ENCODE measurements around the gene MRPL51. TPM values are rescaled to one million over a fixed set of nuclear protein-coding genes. Genes with fewer than 3 reads are reported as not detected.
A peak's percentile ranks its signal among the peaks of the same experiment; 100 is the strongest.
"Not testable (repeated sequence)": the region's sequence is repeated elsewhere in the genome, so short reads cannot be mapped to it uniquely, and the experiment has no call there.

The MRPL51 gene
- polyA plus RNA-seq, 1 experiment: 53.4 TPM

DNA sequence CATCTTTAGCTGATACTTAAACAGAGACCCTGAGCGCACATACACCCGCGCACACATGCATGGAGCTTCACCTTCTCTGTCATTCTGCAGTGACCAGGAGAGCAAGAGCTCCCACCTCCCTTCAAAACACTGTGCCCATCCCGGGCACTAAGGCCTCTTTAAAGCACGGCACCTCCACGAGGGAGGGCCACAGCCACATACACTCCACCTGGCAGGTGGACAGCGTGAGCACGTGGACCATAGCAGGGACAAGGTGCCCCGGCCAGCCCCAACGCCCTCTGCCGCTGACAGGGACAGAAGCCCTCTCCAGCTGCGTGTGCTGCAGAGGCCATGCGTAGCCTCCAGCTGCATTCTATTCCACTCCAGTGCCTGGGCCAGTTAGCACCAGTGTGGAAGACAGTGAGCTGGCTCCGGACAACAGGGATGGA lies 46.7 kb upstream of the MRPL51 start:
- DNase-seq (ENCODE audit: low read depth): no peak
- Histone ChIP-seq H3K27me3 (ENCODE audit: control insufficient read depth, insufficient read depth, low read length) (no peaks in the 10 kb centered on the region), H3K4me3 (ENCODE audit: low read depth, low read length) (no peak overlapping the region), H3K36me3 (ENCODE audit: control insufficient read depth, insufficient read depth, low read length) (peaks cover 48% of the 10 kb centered on the region)
- TF ChIP-seq, protein P1, sequence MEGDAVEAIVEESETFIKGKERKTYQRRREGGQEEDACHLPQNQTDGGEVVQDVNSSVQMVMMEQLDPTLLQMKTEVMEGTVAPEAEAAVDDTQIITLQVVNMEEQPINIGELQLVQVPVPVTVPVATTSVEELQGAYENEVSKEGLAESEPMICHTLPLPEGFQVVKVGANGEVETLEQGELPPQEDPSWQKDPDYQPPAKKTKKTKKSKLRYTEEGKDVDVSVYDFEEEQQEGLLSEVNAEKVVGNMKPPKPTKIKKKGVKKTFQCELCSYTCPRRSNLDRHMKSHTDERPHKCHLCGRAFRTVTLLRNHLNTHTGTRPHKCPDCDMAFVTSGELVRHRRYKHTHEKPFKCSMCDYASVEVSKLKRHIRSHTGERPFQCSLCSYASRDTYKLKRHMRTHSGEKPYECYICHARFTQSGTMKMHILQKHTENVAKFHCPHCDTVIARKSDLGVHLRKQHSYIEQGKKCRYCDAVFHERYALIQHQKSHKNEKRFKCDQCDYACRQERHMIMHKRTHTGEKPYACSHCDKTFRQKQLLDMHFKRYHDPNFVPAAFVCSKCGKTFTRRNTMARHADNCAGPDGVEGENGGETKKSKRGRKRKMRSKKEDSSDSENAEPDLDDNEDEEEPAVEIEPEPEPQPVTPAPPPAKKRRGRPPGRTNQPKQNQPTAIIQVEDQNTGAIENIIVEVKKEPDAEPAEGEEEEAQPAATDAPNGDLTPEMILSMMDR (IDR thresholded peaks at IDR 0.05; ENCODE audit: insufficient read depth, low read depth, low read length): no peak
- CTCF ChIA-PET: interaction anchor here (0.8 to 8.6 kb wide), 8 partner anchors 13 to 118 kb away, joined by 3 to 157 read pairs (median 5); partner anchors contain the start of genes IFFO1 and VAMP1
- POLR2A ChIA-PET: interaction anchor here (0.6 to 1.5 kb wide), 4 partner anchors 9 to 150 kb away, joined by 3 to 14 read pairs (median 8); partner anchors contain the start of gene ZNF384

DNA sequence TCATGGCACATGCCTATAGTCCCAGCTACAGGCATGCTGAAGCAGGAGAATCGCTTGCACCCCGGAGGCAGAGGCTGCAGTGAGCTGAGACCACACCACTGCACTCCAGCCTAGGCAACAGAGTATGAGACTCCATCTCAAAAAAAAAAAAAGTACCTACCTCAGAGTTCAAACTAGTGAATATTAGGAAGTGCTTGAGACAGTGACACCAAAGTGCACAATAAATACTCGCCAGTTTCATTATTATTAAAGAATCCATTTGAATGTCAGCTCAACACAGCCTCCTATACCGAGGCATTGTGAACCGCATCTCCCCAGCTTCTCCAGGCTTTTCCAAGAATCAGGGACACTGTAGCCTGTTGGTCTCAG lies 46.2 kb upstream of the MRPL51 start:
- Histone ChIP-seq H3K4me3 (ENCODE audit: low read depth, low read length) (no peak overlapping the region), H3K27me3 (ENCODE audit: control insufficient read depth, insufficient read depth, low read length) (no peaks in the 10 kb centered on the region), H3K36me3 (ENCODE audit: control insufficient read depth, insufficient read depth, low read length) (peaks cover 46% of the 10 kb centered on the region)
- CTCF ChIA-PET: interaction anchor here (0.8 to 8.6 kb wide), 10 partner anchors 14 to 117 kb away, joined by 3 to 157 read pairs (median 6); partner anchors contain the start of genes IFFO1 and VAMP1
- POLR2A ChIA-PET: interaction anchor here (0.6 to 1.5 kb wide), 5 partner anchors 10 to 467 kb away, joined by 3 to 14 read pairs (median 6); partner anchors contain the start of gene ZNF384
- no peak for DNase-seq (ENCODE audit: low read depth)
- TF ChIP-seq, protein P1 (IDR thresholded peaks at IDR 0.05; ENCODE audit: insufficient read depth, low read depth, low read length): no peak

DNA sequence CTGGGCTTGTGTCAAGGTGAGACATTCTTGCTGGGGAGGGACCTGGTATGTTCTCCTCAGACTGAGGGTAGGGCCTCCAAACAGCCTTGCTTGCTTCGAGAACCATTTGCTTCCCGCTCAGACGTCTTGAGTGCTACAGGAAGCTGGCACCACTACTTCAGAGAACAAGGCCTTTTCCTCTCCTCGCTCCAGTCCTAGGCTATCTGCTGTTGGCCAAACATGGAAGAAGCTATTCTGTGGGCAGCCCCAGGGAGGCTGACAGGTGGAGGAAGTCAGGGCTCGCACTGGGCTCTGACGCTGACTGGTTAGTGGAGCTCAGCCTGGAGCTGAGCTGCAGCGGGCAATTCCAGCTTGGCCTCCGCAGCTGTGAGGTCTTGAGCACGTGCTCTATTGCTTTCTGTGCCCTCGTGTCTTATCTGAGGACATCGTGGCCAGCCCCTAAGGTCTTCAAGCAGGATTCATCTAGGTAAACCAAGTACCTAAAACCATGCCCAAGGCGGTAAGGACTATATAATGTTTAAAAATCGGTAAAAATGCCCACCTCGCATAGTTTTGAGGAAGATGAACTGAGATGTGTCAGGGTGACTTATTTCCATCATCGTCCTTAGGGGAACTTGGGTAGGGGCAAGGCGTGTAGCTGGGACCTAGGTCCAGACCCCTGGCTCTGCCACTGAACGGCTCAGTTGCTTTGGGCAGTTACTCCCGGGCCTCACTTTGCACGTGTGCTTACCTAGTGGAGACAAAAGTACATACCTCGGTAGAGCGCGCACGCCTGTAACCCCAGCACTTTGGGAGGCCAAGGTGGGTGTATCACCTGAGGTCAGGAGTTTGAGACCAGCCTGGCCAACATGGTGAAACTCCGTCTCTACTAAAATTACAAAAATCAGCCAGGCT lies 45.6 kb upstream of the MRPL51 start:
- no peak for DNase-seq (ENCODE audit: low read depth)
- POLR2A ChIA-PET: interaction anchor here (0.6 to 1.5 kb wide), 5 partner anchors 10 to 467 kb away, joined by 3 to 14 read pairs (median 8); no protein-coding TSS in a partner anchor
- Histone ChIP-seq H3K4me3 (ENCODE audit: low read depth, low read length) (no peak overlapping the region), H3K27me3 (ENCODE audit: control insufficient read depth, insufficient read depth, low read length) (no peaks in the 10 kb centered on the region), H3K36me3 (ENCODE audit: control insufficient read depth, insufficient read depth, low read length) (peaks cover 45% of the 10 kb centered on the region)
- TF ChIP-seq, protein P1 (IDR thresholded peaks at IDR 0.05; ENCODE audit: insufficient read depth, low read depth, low read length): no peak
- CTCF ChIA-PET: interaction anchor here (0.7 to 8.6 kb wide), 13 partner anchors 14 to 115 kb away, joined by 3 to 157 read pairs (median 4); partner anchors contain the start of genes IFFO1 and VAMP1

DNA sequence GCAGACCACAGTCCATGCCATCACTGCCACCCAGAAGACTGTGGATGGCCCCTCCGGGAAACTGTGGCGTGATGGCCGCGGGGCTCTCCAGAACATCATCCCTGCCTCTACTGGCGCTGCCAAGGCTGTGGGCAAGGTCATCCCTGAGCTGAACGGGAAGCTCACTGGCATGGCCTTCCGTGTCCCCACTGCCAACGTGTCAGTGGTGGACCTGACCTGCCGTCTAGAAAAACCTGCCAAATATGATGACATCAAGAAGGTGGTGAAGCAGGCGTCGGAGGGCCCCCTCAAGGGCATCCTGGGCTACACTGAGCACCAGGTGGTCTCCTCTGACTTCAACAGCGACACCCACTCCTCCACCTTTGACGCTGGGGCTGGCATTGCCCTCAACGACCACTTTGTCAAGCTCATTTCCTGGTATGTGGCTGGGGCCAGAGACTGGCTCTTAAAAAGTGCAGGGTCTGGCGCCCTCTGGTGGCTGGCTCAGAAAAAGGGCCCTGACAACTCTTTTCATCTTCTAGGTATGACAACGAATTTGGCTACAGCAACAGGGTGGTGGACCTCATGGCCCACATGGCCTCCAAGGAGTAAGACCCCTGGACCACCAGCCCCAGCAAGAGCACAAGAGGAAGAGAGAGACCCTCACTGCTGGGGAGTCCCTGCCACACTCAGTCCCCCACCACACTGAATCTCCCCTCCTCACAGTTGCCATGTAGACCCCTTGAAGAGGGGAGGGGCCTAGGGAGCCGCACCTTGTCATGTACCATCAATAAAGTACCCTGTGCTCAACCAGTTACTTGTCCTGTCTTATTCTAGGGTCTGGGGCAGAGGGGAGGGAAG lies 44.7 kb upstream of the MRPL51 start:
- not testable (repeated sequence) for H3K27me3 ChIP-seq (ENCODE audit: control insufficient read depth, insufficient read depth, low read length); DNase-seq (ENCODE audit: low read depth)
- ChIA-PET CTCF (interaction anchor here (0.7 to 8.6 kb wide), 14 partner anchors 15 to 211 kb away, joined by 3 to 157 read pairs (median 4); partner anchors contain the start of genes IFFO1, MRPL51 and VAMP1), POLR2A (interaction anchor here (0.5 to 1.2 kb wide), 3 partner anchors 12 to 20 kb away, joined by 4 to 8 read pairs (median 4); no protein-coding TSS in a partner anchor)
- peak overlapping the region; percentile 88; the same call in 1 of the 2 replicates for H3K4me3 ChIP-seq (ENCODE audit: low read depth, low read length)
- peaks cover 42% of the 10 kb centered on the region for H3K36me3 ChIP-seq (ENCODE audit: control insufficient read depth, insufficient read depth, low read length)
- TF ChIP-seq, protein P1 (IDR thresholded peaks at IDR 0.05; ENCODE audit: insufficient read depth, low read depth, low read length): peak; percentile 74
